Measurements from ENCODE around the gene FOXJ2. TPM values are rescaled to one million over a fixed set of nuclear protein-coding genes. Genes with fewer than 3 reads are reported as not detected.

FOXJ2 gene
- total and polyA plus RNA-seq, 2 of the 4 experiments (the other 2 are of a cell fraction): 3.0 to 8.4 TPM

- H3K27ac ChIP-seq (ENCODE audit: insufficient read depth, low read length): no peak overlapping the region
- H3K9ac ChIP-seq (ENCODE audit: low read depth, low read length): no peak overlapping the region
- no peak for DNase-seq
- ChIA-PET POLR2A (ENCODE audit: unreplicated experiment) (no interaction called here), CTCF (no interaction called here)
- H4K5ac ChIP-seq (ENCODE audit: low read depth, low read length): no peak overlapping the region
- no peak overlapping the region for H2BK120ac ChIP-seq (ENCODE audit: low read depth, low read length)
- no peak overlapping the region for H2BK15ac ChIP-seq (ENCODE audit: low read depth, low read length)
- no peak overlapping the region for H2AK9ac ChIP-seq (replicated peaks; ENCODE audit: low read depth, low read length, poor library complexity)
- H3K27me3 ChIP-seq (ENCODE audit: control insufficient read depth, insufficient read depth, low read length): no peaks in the 10 kb centered on the region
- H2AFZ ChIP-seq (replicated peaks; ENCODE audit: low read length, poor library complexity): no peak overlapping the region
- no TSS peak for BruUV-seq (replicated peaks)
- no peak for ATAC-seq (ENCODE audit: low read depth)
- no peak overlapping the region for H4K91ac ChIP-seq (ENCODE audit: insufficient read depth, low read depth, low read length)
- no peak overlapping the region for H3K4me3 ChIP-seq (ENCODE audit: insufficient read depth, low read depth, low read length)
- H3K14ac ChIP-seq (replicated peaks; ENCODE audit: low read depth, low read length): no peak overlapping the region
- no peaks in the 10 kb centered on the region for H3K79me1 ChIP-seq (ENCODE audit: low read depth in 1 of 2, low read length in 2 of 2)
- H2BK20ac ChIP-seq (ENCODE audit: low read depth, low read length): no peak overlapping the region
- no peaks in the 10 kb centered on the region for H4K20me1 ChIP-seq (ENCODE audit: insufficient read depth, low read length)
- H2BK5ac ChIP-seq (ENCODE audit: low read depth, low read length, poor library complexity, severe bottlenecking): no peak overlapping the region
- H3K4ac ChIP-seq (ENCODE audit: low read depth, low read length): no peak overlapping the region
- no peak overlapping the region for H3K18ac ChIP-seq (ENCODE audit: low read depth, low read length)
- no peaks in the 10 kb centered on the region for H3K9me3 ChIP-seq (ENCODE audit: control insufficient read depth, insufficient read depth, low read length)
- H3K4me1 ChIP-seq (ENCODE audit: control insufficient read depth, insufficient read depth, low read length): peaks cover 2% of the 10 kb centered on the region; the same call in 1 of the 2 replicates
- H3K23ac ChIP-seq (ENCODE audit: low read depth, low read length): no peak overlapping the region
- no peaks in the 10 kb centered on the region for H3K36me3 ChIP-seq (ENCODE audit: control insufficient read depth, insufficient read depth, low read length)
- intact Hi-C loops (cut with micrococcal nuclease) (no loop called here), in situ Hi-C loops (cut with MboI; ENCODE audit: low sequenced_read_pairs) (no loop called here), dilution Hi-C loops (cut with HindIII; ENCODE audit: low sequenced_read_pairs, unreplicated experiment) (no loop called here)
- H3K4me2 ChIP-seq (ENCODE audit: low read depth, low read length): no peak overlapping the region
- no peak overlapping the region for H2AK5ac ChIP-seq (ENCODE audit: low read depth, low read length)
- H3K9me1 ChIP-seq (ENCODE audit: insufficient read depth, low read length): peaks cover 3% of the 10 kb centered on the region
- TF ChIP-seq MAFK (IDR thresholded peaks at IDR 0.05; ENCODE audit: low read depth, low read length) (peak; percentile 98), RCOR1 (IDR thresholded peaks at IDR 0.05; ENCODE audit: insufficient replicate concordance, low read length) (no peak)
- no peak overlapping the region; the same call in 1 of the 2 replicates for H3K56ac ChIP-seq (ENCODE audit: extremely low read depth, insufficient read depth, low read length)
- H4K8ac ChIP-seq (ENCODE audit: low read depth in 2 of 2, low read length in 2 of 2): no peak overlapping the region
Measured at GRCh38 chr12:8064131-8064530, 31.6 kb downstream of the FOXJ2 start.

Data from IMR-90 (cell line).